DMS153 treated with DMSO at 0.1 percent for 48 hours (cell line): Measurements from ENCODE around the gene SOX6.

ENCODE experiments used
- DNase-seq: peaks from one replicate; lab custom pipeline; 2025; ENCODE audit not compliant: unreplicated experiment; lab: John Stamatoyannopoulos, UW

Gene SOX6

GRCh38 chr11:15969701-15970329 is 386.5 kb downstream of the SOX6 start:
- no peak for DNase-seq

GRCh38 chr11:15969281-15969680 is 387.1 kb downstream of the SOX6 start:
- peak; percentile 58 for DNase-seq

GRCh38 chr11:15968461-15969130 is 387.8 kb downstream of the SOX6 start:
- peak; percentile 58 for DNase-seq

GRCh38 chr11:15967966-15968365 is 388.4 kb downstream of the SOX6 start:
- DNase-seq: no peak

GRCh38 chr11:15967166-15967565 is 389.2 kb downstream of the SOX6 start:
- DNase-seq: peak; percentile 66

GRCh38 chr11:15965562-15966250 is 390.6 kb downstream of the SOX6 start:
- DNase-seq: no peak

GRCh38 chr11:15963266-15963665 is 393.1 kb downstream of the SOX6 start:
- DNase-seq: no peak

GRCh38 chr11:15958910-15959309 is 397.4 kb downstream of the SOX6 start:
- DNase-seq: no peak

- DNase-seq: no peak
Measured at GRCh38 chr11:15957234-15957633, 399.1 kb downstream of the SOX6 start.

GRCh38 chr11:15956302-15956701 is 400.0 kb downstream of the SOX6 start:
- DNase-seq: no peak

- no peak for DNase-seq
Measured at GRCh38 chr11:15955595-15955994, 400.8 kb downstream of the SOX6 start.

GRCh38 chr11:15947681-15948648 is 408.4 kb downstream of the SOX6 start:
- DNase-seq: no peak

- no peak for DNase-seq
Measured at GRCh38 chr11:15945726-15946125, 410.6 kb downstream of the SOX6 start.

- DNase-seq: no peak
Measured at GRCh38 chr11:15944460-15944859, 411.9 kb downstream of the SOX6 start.

- DNase-seq: no peak
Measured at GRCh38 chr11:15943418-15944197, 412.7 kb downstream of the SOX6 start.

- no peak for DNase-seq
Measured at GRCh38 chr11:15942936-15943335, 413.4 kb downstream of the SOX6 start.

GRCh38 chr11:15942126-15942525 is 414.2 kb downstream of the SOX6 start:
- DNase-seq: no peak

GRCh38 chr11:15941206-15941770 is 415.1 kb downstream of the SOX6 start:
- DNase-seq: no peak

GRCh38 chr11:15940462-15941205 is 415.7 kb downstream of the SOX6 start:
- DNase-seq: no peak
